ENCODE data around the gene RGL1. TPM values are rescaled to one million over a fixed set of nuclear protein-coding genes. Genes with fewer than 3 reads are reported as not detected.

Gene RGL1
- polyA plus RNA-seq, 3 donors from 2014 or later: 0.09 to 0.20 TPM; not detected in 1

DNA sequence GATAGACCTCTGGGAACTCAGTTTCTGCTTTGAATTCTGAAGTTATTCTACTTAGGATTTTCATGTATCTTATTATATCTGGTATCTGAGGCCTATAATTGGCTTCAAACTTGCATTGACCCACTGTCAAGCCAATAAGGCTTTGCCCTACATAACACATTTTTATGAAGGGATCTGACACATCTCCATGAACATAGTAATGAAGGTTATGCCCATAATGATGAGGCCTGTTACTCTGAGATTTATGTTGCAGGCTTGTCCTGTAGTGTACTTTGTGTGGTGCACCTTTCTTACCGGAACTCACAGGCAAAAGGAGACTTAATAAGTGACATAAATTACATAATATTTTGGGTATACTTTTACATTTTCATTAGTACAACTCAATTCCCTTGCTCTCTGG is 14.1 kb downstream of the RGL1 start:
- DNase-seq: no peak
- Mint-ChIP-seq H3K4me3 (no peak overlapping the region), H3K36me3 (no peaks in the 10 kb centered on the region), H3K27me3 (ENCODE audit: low read depth in 3 of 3) (peaks cover 0 to 2% (median 0%) of the 10 kb centered on the region in 3 donors), H3K27ac (no peak overlapping the region), H3K9me3 (no peaks in the 10 kb centered on the region), H3K4me1 (no peaks in the 10 kb centered on the region)

DNA sequence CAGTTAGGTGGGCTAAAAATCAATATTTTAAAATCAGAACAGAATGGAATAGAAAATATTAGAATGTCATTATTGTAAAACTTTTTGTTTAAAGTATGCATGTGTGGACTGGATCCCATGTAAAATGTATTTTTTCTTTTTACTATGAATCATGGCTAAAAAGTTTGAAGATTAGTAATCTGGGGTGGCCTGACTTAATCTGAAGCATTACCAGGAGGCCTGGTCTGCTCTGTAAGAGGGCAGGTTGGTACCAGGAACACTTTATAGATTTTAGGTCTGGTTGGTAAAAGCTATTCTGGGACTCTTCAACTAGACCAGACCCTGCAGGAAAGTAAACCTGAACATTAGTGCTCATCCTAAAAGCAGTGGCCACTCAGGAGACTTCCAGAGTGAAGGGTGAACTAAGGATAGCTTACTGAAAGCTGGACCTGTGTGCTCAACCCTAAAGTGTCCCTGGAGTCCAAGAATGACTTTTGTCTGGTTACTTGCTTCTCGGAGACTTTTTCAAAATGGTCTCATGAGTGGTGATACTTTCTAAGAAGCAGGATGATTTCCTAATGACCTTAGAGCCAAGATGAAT is 16.5 kb downstream of the RGL1 start:
- Mint-ChIP-seq H3K27me3 (ENCODE audit: low read depth in 3 of 3) (peaks cover 0 to 2% (median 0%) of the 10 kb centered on the region in 3 donors), H3K9me3 (no peaks in the 10 kb centered on the region), H3K4me1 (no peaks in the 10 kb centered on the region), H3K27ac (no peak overlapping the region), H3K36me3 (no peaks in the 10 kb centered on the region), H3K4me3 (no peak overlapping the region)
- no peak for DNase-seq

DNA sequence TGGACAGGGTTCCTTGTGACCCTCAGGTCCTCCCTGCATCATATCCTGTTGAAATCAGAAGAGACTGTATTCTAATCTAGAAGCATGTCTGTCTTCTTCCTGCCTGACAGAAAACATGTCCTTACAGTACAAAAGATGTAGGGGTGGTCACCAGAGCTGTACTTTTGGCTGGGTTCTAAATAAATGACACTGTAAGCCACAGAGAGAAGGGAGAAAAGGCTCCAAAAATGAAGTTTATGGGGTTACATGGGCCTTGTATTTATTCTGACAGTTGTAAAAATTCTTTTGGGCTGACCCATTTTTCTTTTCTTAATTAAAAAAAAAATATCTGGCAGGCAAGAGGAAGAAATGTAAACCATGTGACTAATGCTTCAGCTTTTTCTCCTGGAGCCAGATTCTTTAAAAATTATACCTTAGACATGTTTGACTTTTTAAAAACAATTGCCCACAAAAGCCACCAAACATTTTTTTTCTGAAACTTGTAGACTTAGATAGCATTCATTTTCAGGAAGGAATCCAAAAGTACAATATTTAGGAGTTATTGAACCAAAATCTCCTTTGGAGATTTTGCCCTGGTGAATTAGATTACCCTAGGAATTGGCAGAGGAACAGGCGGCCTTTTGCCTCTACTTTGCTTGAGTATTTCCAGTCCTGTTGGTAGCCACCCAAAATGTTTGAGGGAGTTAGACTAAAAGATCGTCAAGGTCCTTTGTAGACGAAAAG is 17.1 kb downstream of the RGL1 start:
- H3K27me3 Mint-ChIP-seq (ENCODE audit: low read depth in 3 of 3): no peaks in the 10 kb centered on the region
- H3K36me3 Mint-ChIP-seq: no peaks in the 10 kb centered on the region
- no peaks in the 10 kb centered on the region for H3K4me1 Mint-ChIP-seq
- H3K9me3 Mint-ChIP-seq: no peaks in the 10 kb centered on the region
- H3K4me3 Mint-ChIP-seq: no peak overlapping the region
- no peak for DNase-seq
- no peak overlapping the region for H3K27ac Mint-ChIP-seq

DNA sequence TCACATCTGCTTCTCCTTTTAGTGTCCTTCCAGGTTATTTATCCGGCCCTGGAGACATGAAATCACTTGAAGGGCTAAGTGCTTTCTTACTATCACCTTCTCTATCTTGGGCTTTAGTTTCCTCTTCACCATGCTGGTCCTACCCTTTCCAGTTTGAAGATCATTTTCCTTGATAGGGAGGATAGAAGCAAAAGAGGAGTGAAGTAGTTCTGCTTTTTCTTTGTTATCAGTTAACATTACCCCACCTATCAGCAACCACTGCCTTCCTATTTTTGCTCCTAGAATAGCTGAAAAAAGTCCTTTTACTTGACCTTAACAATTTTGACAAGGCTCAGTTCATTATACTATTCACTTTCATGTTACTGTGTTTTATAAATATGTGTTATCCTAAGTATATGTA is 19.4 kb downstream of the RGL1 start:
- no peak overlapping the region for H3K27ac Mint-ChIP-seq
- H3K9me3 Mint-ChIP-seq: no peaks in the 10 kb centered on the region
- DNase-seq: no peak
- peaks cover 0 to 5% (median 2%) of the 10 kb centered on the region in 3 donors for H3K27me3 Mint-ChIP-seq (ENCODE audit: low read depth in 3 of 3)
- no peaks in the 10 kb centered on the region for H3K36me3 Mint-ChIP-seq
- H3K4me3 Mint-ChIP-seq: no peak overlapping the region
- H3K4me1 Mint-ChIP-seq: no peaks in the 10 kb centered on the region

DNA sequence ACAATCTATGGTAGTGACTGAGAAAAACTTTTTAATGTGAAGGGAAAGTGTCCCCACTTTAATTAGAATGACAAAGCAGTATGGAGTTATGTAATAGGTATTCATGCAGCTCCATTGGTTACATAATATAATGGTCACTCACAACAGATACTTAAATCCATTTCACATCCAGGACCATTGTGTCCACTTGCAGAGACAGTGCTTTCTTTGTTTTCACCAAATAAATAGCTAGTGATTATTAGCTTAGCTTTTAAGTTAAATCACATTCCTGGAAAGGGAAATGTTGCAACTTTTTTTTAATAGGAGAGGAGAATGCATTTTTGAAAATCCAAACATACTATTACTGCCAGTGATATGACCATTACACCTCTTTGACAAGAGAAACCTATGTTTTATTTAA is 22.9 kb downstream of the RGL1 start:
- Mint-ChIP-seq H3K36me3 (no peaks in the 10 kb centered on the region), H3K9me3 (no peaks in the 10 kb centered on the region), H3K4me3 (no peak overlapping the region), H3K27me3 (ENCODE audit: low read depth in 3 of 3) (peaks cover 0 to 10% (median 2%) of the 10 kb centered on the region in 3 donors), H3K4me1 (no peaks in the 10 kb centered on the region), H3K27ac (no peak overlapping the region)
- no peak for DNase-seq

DNA sequence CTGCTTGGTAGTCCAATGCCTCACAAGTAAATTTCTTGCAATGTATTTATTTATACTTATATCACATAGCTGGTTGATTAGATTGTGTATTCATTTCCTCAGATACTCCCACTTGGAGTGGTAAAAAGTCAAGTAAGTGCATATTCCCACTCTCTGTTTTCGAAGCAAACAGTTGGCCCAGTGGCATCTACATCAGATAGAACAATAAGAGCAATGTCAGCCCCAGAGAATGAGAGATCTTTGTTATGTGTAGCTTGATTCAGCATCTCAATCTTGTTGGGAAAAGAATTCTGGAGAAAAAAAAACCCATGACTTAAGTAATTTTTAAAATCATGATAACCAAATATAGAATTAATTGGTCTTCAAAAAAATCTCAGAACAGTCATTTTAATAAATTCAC is 25.5 kb downstream of the RGL1 start:
- DNase-seq: no peak
- H3K27me3 Mint-ChIP-seq (ENCODE audit: low read depth in 3 of 3): peaks cover 0 to 10% (median 2%) of the 10 kb centered on the region in 3 donors
- no peak overlapping the region for H3K27ac Mint-ChIP-seq
- no peaks in the 10 kb centered on the region for H3K4me1 Mint-ChIP-seq
- H3K36me3 Mint-ChIP-seq: no peaks in the 10 kb centered on the region
- no peaks in the 10 kb centered on the region for H3K9me3 Mint-ChIP-seq
- H3K4me3 Mint-ChIP-seq: no peak overlapping the region

DNA sequence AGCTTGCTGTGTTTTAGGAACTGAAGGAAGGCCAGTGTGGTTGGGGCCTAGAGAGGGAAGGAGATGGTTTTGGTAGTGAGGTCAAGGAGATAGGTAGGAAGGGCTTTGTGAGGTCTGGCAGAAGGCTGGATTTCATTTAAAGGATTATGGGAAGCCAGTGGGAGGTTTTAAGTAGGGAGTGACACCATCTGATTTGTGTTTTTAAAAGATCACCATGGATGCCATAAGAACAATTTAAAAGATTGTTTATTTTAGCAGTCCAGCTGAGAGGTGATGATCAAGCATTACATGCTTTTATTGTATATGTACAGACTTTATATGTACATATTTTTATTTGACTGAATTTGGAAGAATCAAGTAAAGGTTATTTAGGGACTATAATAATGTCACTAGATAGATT is 26.4 kb downstream of the RGL1 start:
- peaks cover 0 to 10% (median 3%) of the 10 kb centered on the region in 3 donors for H3K27me3 Mint-ChIP-seq (ENCODE audit: low read depth in 3 of 3)
- H3K4me3 Mint-ChIP-seq: no peak overlapping the region
- no peaks in the 10 kb centered on the region for H3K4me1 Mint-ChIP-seq
- no peaks in the 10 kb centered on the region for H3K36me3 Mint-ChIP-seq
- no peaks in the 10 kb centered on the region for H3K9me3 Mint-ChIP-seq
- no peak for DNase-seq
- H3K27ac Mint-ChIP-seq: no peak overlapping the region

DNA sequence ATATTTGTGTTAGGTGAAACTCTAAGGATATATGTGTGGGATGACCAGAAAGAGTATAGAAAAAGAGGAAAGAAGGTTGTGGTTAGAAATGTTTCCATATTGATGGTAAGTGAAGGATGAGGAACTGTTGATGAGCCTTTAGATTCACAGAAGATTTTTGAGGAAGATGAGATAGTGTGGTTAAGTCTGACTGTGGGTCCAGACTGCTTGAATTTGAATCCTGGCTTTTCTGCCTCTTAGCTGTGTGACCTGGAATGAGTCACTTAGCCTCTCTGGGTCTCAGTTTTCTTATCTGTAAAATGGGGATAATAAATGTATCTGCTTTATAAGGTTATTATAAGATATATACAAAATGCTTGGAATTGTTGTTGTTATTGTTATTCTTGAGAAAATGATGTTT is 27.5 kb downstream of the RGL1 start:
- Mint-ChIP-seq H3K36me3 (no peaks in the 10 kb centered on the region), H3K9me3 (no peaks in the 10 kb centered on the region), H3K27ac (no peak overlapping the region), H3K27me3 (ENCODE audit: low read depth in 3 of 3) (peaks cover 0 to 10% (median 3%) of the 10 kb centered on the region in 3 donors), H3K4me1 (no peaks in the 10 kb centered on the region), H3K4me3 (no peak overlapping the region)
- no peak for DNase-seq

DNA sequence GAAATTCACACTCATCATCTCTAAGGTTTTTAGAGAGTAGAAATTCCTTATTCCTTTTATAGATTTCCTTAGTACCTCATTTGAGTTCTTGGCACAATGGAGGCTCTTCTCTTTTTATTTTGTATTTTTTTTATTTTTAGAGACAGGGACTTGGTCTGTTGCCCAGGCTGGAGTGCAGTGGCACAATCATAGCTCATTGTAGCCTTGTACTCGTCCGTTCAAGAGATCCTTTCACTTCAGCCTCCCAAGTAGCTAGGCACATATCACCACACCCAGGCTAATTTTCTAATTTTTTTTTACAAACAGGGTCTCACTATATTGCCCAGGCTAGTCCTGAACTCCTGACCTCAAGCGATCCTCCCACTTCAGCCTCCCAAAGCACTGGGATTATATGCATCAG is 29.6 kb downstream of the RGL1 start:
- peaks cover 0 to 2% (median 1%) of the 10 kb centered on the region in 3 donors for H3K27me3 Mint-ChIP-seq (ENCODE audit: low read depth in 3 of 3)
- no peak overlapping the region for H3K4me3 Mint-ChIP-seq
- H3K27ac Mint-ChIP-seq: no peak overlapping the region
- H3K9me3 Mint-ChIP-seq: no peaks in the 10 kb centered on the region
- H3K4me1 Mint-ChIP-seq: no peaks in the 10 kb centered on the region
- no peaks in the 10 kb centered on the region for H3K36me3 Mint-ChIP-seq
- no peak for DNase-seq

DNA sequence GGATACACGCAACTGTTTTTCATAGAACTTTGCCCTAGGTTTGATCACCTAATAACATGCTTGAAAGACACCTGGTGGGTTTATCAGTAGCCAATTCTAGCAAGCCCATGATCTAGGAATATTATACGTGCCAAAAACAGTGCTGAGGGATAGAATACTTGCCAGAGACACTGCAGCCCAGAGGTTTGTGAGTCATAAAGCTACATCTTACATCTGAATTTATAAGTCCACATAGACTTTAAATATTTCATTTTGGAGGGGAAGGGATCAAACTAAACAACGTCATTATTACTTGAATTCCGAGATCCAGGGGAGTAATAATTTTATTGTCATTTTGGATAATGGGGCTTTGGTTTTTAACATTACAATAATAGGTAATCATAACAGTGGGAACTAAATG is 31.7 kb downstream of the RGL1 start:
- H3K4me1 Mint-ChIP-seq: no peaks in the 10 kb centered on the region
- H3K36me3 Mint-ChIP-seq: no peaks in the 10 kb centered on the region
- peaks cover 0 to 1% (median 0%) of the 10 kb centered on the region in 3 donors for H3K27me3 Mint-ChIP-seq (ENCODE audit: low read depth in 3 of 3)
- no peak overlapping the region for H3K27ac Mint-ChIP-seq
- no peak overlapping the region for H3K4me3 Mint-ChIP-seq
- no peaks in the 10 kb centered on the region for H3K9me3 Mint-ChIP-seq
- DNase-seq: no peak

DNA sequence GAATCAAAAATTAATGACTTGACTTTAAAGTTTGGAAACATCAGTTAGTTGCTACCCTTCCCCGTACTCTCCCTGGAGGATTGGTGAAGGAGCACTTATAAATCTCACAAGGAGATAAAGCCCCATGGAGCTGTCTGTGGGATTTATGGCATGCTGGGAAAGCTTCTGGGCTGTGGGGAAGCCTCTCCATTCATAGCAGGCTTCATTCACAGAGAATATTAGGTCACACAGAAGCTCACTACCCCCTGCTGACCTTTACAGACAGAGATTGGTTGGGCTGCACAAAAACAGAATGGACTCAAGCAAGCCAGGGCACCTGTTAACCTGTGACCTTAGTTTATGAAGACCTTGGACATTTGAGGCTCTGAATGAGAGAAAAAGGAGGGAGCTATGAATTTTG is 32.1 kb downstream of the RGL1 start:
- H3K36me3 Mint-ChIP-seq: no peaks in the 10 kb centered on the region
- H3K27me3 Mint-ChIP-seq (ENCODE audit: low read depth in 3 of 3): peaks cover 0 to 1% (median 0%) of the 10 kb centered on the region in 3 donors
- H3K9me3 Mint-ChIP-seq: no peaks in the 10 kb centered on the region
- H3K27ac Mint-ChIP-seq: no peak overlapping the region
- DNase-seq: no peak
- H3K4me3 Mint-ChIP-seq: no peak overlapping the region
- H3K4me1 Mint-ChIP-seq: peaks cover 0 to under 1% of the 10 kb centered on the region in 2 donors

DNA sequence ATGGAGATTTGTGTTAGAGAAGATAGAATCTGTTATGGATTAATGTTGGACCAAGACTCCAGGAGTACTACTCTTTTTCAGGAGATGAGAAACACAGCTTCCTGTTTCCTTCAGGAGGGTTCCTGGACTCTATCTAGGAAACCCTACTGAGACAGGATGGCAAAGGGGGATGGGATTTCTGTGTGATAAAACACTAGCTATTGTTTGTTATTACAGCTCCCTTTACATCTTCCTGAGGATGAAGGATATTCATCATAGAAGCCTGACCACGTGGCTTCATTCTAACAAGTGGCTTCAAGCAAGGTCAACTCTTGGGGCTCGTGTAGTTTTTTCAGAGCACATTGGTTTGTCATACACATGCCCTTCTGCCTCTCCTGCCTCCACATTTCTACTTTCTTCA is 33.3 kb downstream of the RGL1 start:
- Mint-ChIP-seq H3K4me3 (no peak overlapping the region), H3K4me1 (peaks cover 6 to 11% of the 10 kb centered on the region in 2 donors), H3K9me3 (no peaks in the 10 kb centered on the region), H3K27ac (no peak overlapping the region), H3K36me3 (no peaks in the 10 kb centered on the region), H3K27me3 (ENCODE audit: low read depth in 3 of 3) (peaks cover 0 to 1% (median 0%) of the 10 kb centered on the region in 3 donors)
- DNase-seq: no peak

DNA sequence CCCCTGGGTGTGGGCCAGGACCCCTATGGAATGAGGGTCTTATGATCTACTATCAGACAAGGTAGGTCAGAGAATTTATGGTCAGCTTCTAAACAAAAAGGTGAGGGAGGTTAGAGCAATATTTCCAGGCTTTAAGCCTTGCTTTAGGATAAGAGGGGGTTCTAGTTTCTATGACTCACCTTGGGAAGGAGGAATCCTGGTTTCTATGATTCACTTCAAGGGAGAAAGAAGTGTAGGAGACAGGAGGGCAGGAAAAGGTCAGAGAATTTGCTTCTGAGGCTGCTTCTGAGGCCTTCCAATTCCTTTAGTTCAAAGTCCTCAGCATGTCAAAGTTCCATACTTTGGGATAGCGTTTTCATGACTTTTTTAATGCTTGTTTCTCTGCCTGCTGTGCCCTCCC is 35.2 kb downstream of the RGL1 start:
- Mint-ChIP-seq H3K4me3 (no peak overlapping the region), H3K4me1 (peaks cover 6 to 11% of the 10 kb centered on the region in 2 donors), H3K9me3 (no peaks in the 10 kb centered on the region), H3K27ac (no peak overlapping the region), H3K36me3 (no peaks in the 10 kb centered on the region), H3K27me3 (ENCODE audit: low read depth in 3 of 3) (peaks cover 0 to 1% (median 0%) of the 10 kb centered on the region in 3 donors)
- DNase-seq: no peak

DNA sequence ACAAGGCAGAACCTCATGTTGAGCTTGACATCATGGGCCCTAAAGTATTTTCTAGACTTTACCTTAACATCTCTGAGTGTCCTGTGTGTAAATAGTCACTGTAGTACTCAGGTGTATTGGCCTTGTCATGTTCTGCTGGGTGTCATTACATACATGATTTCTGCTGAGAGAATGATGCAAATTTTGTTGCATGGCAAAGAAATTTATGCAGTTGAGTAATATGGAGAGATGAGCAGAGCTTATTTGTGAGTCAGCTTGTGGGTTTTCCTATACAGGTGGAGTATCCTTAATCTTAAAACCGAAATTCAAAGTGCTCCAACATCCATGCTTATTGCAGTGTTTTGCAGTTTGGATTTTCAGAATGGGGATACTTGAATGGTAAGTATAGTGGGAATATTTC is 36.6 kb downstream of the RGL1 start:
- H3K4me3 Mint-ChIP-seq: peak overlapping the region in 1 of 5 donors; percentile 15
- peaks cover 6 to 11% of the 10 kb centered on the region in 2 donors for H3K4me1 Mint-ChIP-seq
- no peak overlapping the region for H3K27ac Mint-ChIP-seq
- no peaks in the 10 kb centered on the region for H3K9me3 Mint-ChIP-seq
- no peak for DNase-seq
- peaks cover 0 to 2% (median 0%) of the 10 kb centered on the region in 3 donors for H3K27me3 Mint-ChIP-seq (ENCODE audit: low read depth in 3 of 3)
- H3K36me3 Mint-ChIP-seq: no peaks in the 10 kb centered on the region

Data from immature natural killer cell (primary cell).